HepG2 (cell line): ENCODE data around the gene TBX15. TPM values are rescaled to one million over a fixed set of nuclear protein-coding genes. Genes with fewer than 3 reads are reported as not detected.

Experiments
- ATAC-seq: fragments of 200-7000 bp; cut with Tn5 transposase; 3 replicates; pipeline ENCODE4 v1.9.1; 2020; ENCODE audit warnings: mild to moderate bottlenecking, moderate library complexity
- BruUV-seq: library from RNA; stranded (reverse); fragments of 400-500 nt; replicated peaks from 2 replicates; lab custom pipeline; 2021; lab: Mats Ljungman, UMichigan
- CTCF ChIA-PET: fragments of 300-600 bp; formaldehyde crosslinking; extraction: SDS; loops from one replicate; lab custom pipeline; 2021; ENCODE audit warnings: low total read pairs, inconsistent platforms, low intra/inter-chr PET ratio; lab: Yijun Ruan, JAX
- POLR2A ChIA-PET: fragments of 350-600 bp; sonication (Branson Sonifier 250); formaldehyde crosslinking; loops from one replicate; lab custom pipeline; 2020; ENCODE audit warnings: antibody characterized with exemption, inconsistent platforms; lab: Yijun Ruan, JAX
- DNase-seq: peaks from one replicate; pipeline ENCODE4 v3.0.0-alpha.2; 2015; ENCODE audit warnings: low spot score
- FAIRE-seq: peaks from 3 replicates; lab custom pipeline; 2011; peaks lifted over from hg19 to GRCh38; lab: Jason Lieb, UNC
- H2AFZ ChIP-seq: one replicate; pipeline ENCODE4 v1.6.1; 2011; ENCODE audit warnings: low read length, inconsistent platforms
- H3K27ac ChIP-seq: fragments of 300-600 bp; 3 replicates; pipeline ENCODE4 v1.8.0; 2011; ENCODE audit warnings: mixed run types, mild to moderate bottlenecking, mixed read lengths, low read length, inconsistent platforms; ENCODE audit not compliant: insufficient read depth; ENCODE audit errors: extremely low read length
- H3K27me3 ChIP-seq, 2 experiments: fragments of 200-600 bp in 1 of 2; 2 replicates in 1 of 2; 3 replicates in 1 of 2; pipeline versions ENCODE4 v1.6.0 to v1.8.0; 2011; ENCODE audit warnings: low read length in 2 of 2, mild to moderate bottlenecking in 2 of 2, moderate library complexity in 2 of 2, inconsistent platforms in 1 of 2; ENCODE audit not compliant: insufficient read depth in 2 of 2, control insufficient read depth in 1 of 2
- H3K36me3 ChIP-seq, 2 experiments: fragments of 200-600 bp in 1 of 2; replicated peaks in 1 of 2; 2 replicates in 1 of 2; 3 replicates in 1 of 2; pipeline versions ENCODE4 v1.5.1 to v1.8.0; 2011; ENCODE audit warnings: low read length in 2 of 2, inconsistent platforms in 1 of 2; ENCODE audit not compliant: insufficient read depth in 2 of 2, control insufficient read depth in 1 of 2
- H3K4me1 ChIP-seq: 2 replicates; pipeline ENCODE4 v1.5.1; 2012; ENCODE audit warnings: low read length, inconsistent platforms; ENCODE audit not compliant: insufficient read depth
- H3K4me2 ChIP-seq: 2 replicates; pipeline ENCODE4 v1.6.0; 2011; ENCODE audit warnings: low read depth, low read length, inconsistent platforms
- H3K4me3 ChIP-seq, 3 experiments: fragments of 200-600 bp in 1 of 3; sonication (generic), shearing (Covaris generic) in 1 of 3; replicated peaks in 1 of 3; 2 replicates each; pipeline ENCODE4 v1.5.1; 2011 to 2016; ENCODE audit warnings: low read length in 3 of 3, inconsistent platforms in 2 of 3, low read depth in 2 of 3, mild to moderate bottlenecking in 2 of 3, control low read depth in 1 of 3, mixed read lengths in 1 of 3; ENCODE audit not compliant: insufficient read depth in 1 of 3
- H3K79me2 ChIP-seq: one replicate; pipeline ENCODE4 v1.6.1; 2011; ENCODE audit warnings: low read length, inconsistent platforms; ENCODE audit not compliant: insufficient read depth
- H3K9ac ChIP-seq: 2 replicates; pipeline ENCODE4 v1.6.0; 2011; ENCODE audit warnings: mild to moderate bottlenecking, low read depth, low read length, inconsistent platforms; ENCODE audit not compliant: insufficient read depth
- H3K9me3 ChIP-seq: 2 replicates; pipeline ENCODE4 v1.5.1; 2012; ENCODE audit warnings: mild to moderate bottlenecking, low read length
- H4K20me1 ChIP-seq: 2 replicates; pipeline ENCODE4 v1.6.0; 2011; ENCODE audit warnings: inconsistent platforms, mild to moderate bottlenecking, low read length, moderate library complexity; ENCODE audit not compliant: insufficient read depth
- GLI4 ChIP-seq: sonication (generic); formaldehyde crosslinking; IDR thresholded peaks from 2 replicates; pipeline ENCODE4 v1.5.1; 2020; ENCODE audit warnings: missing genetic modification reagents, mild to moderate bottlenecking, moderate library complexity, borderline replicate concordance
- HNF1B ChIP-seq: sonication (generic); formaldehyde crosslinking; IDR thresholded peaks from 2 replicates; pipeline ENCODE4 v1.5.1; 2020; ENCODE audit warnings: mild to moderate bottlenecking, moderate library complexity, missing genetic modification reagents
- ONECUT2 ChIP-seq: sonication (generic); formaldehyde crosslinking; IDR thresholded peaks from 2 replicates; pipeline ENCODE4 v1.4.0; 2020; ENCODE audit warnings: missing genetic modification reagents
- RFX1 ChIP-seq: fragments of 450-650 bp; IDR thresholded peaks from 2 replicates; pipeline ENCODE4 v1.6.1; 2017
- RXRA ChIP-seq: sonication (generic); formaldehyde crosslinking; IDR thresholded peaks from 2 replicates; pipeline ENCODE4 v1.5.1; 2020; ENCODE audit warnings: missing genetic modification reagents
- ZFP41 ChIP-seq: sonication (generic); formaldehyde crosslinking; IDR thresholded peaks from 2 replicates; pipeline ENCODE4 v1.4.0; 2020; ENCODE audit warnings: mild to moderate bottlenecking, missing genetic modification reagents, borderline replicate concordance
- ZFP62 ChIP-seq: sonication (generic); formaldehyde crosslinking; IDR thresholded peaks from 2 replicates; pipeline ENCODE4 v1.4.0; 2020; ENCODE audit warnings: missing genetic modification reagents
- ZNF232 ChIP-seq: sonication (generic); formaldehyde crosslinking; IDR thresholded peaks from 2 replicates; pipeline ENCODE4 v1.4.0; 2020; ENCODE audit warnings: missing genetic modification reagents, borderline replicate concordance
- ZNF567 ChIP-seq: sonication (generic); formaldehyde crosslinking; IDR thresholded peaks from 2 replicates; pipeline ENCODE4 v1.8.1; 2023; ENCODE audit warnings: mild to moderate bottlenecking, missing genetic modification reagents, borderline replicate concordance
- ZNF607 ChIP-seq: sonication (generic); formaldehyde crosslinking; IDR thresholded peaks from 2 replicates; pipeline ENCODE4 v1.5.1; 2020; ENCODE audit warnings: missing genetic modification reagents, mild to moderate bottlenecking, borderline replicate concordance
- WGBS: methylation state at CpG from one replicate; pipeline ENCODE4 v1.1.6; 2017; ENCODE audit warnings: low lambda C conversion rate; 5-methylcytosine and 5-hydroxymethylcytosine counted together
- in situ Hi-C: cut with HindIII; loops from 2 replicates; pipeline ENCODE4 v1.10.0; 2017; ENCODE audit warnings: low pct_unique_long_range_greater_than_20kb; ENCODE audit not compliant: extremely low pct_ligation_motif_present
- intact Hi-C: fragments of 100-400 bp; cut with micrococcal nuclease; formaldehyde crosslinking; loops from one replicate; pipeline ENCODE4 v1.10.0; 2022; ENCODE audit not compliant: unreplicated experiment
- polyA plus RNA-seq, 8 experiments: library from polyadenylated mRNA; depleted of rRNA in 3 of 8; stranded (reverse) in 7 of 8; unstranded in 1 of 8; fragments of >200 nt; fragmentation: Illumina TruSeq in 4 of 8; extraction: Trizol in 4 of 8; gene quantifications; 2 replicates each; pipeline versions ENCODE4 v1.2.1 to v1.2.3, GENCODE V29; 2011 to 2016; ENCODE audit warnings: low read depth in 4 of 8, missing spikeins in 1 of 8, mixed read lengths in 1 of 8; ENCODE audit not compliant: insufficient read depth in 1 of 8
- total RNA-seq, 5 experiments: library from RNA; depleted of rRNA; stranded (reverse); fragments of >200 nt; fragmentation: Illumina TruSeq; extraction: Trizol; gene quantifications; 2 replicates each; pipeline ENCODE4 v1.2.3, GENCODE V29; 2016; ENCODE audit warnings: low read depth in 1 of 5

The TBX15 gene
- total and polyA plus RNA-seq, 2 of the 13 experiments (the other 11 are each of a cell fraction or from before 2014, with no cell fraction given), result 0.42 to 1.9 TPM

GRCh38 chr1:118982266-118982665 lies 5.9 kb downstream of the TBX15 start:
- H2AFZ ChIP-seq, result no peak overlapping the region
- no peak overlapping the region for H3K27ac ChIP-seq
- BruUV-seq, result no TSS peak
- no peak overlapping the region for H3K4me2 ChIP-seq
- no peaks in the 10 kb centered on the region for H3K79me2 ChIP-seq
- peaks cover 9% of the 10 kb centered on the region; the same call in 1 of the 2 replicates for H3K4me1 ChIP-seq
- ATAC-seq (no peak), FAIRE-seq (no peak), DNase-seq (no peak)
- no peaks in the 10 kb centered on the region for H4K20me1 ChIP-seq
- no peaks in the 10 kb centered on the region for H3K9me3 ChIP-seq
- ChIA-PET POLR2A (no interaction called here), CTCF (no interaction called here)
- WGBS, result 70% methylated on average over 6 of the region's 6 CpGs
- no peak overlapping the region for H3K4me3 ChIP-seq
- no peak overlapping the region for H3K9ac ChIP-seq
- TF ChIP-seq ZNF232 (CRISPR knock-in tag) (no peak), GLI4 (CRISPR knock-in tag) (no peak), ONECUT2 (CRISPR knock-in tag) (no peak), RXRA (CRISPR knock-in tag) (no peak), RFX1 (no peak), ZFP41 (no peak), ZNF567 (CRISPR knock-in tag) (no peak), ZFP62 (CRISPR knock-in tag) (no peak), HNF1B (CRISPR knock-in tag) (no peak), ZNF607 (CRISPR knock-in tag) (no peak)
- in situ Hi-C loops (no loop called here), intact Hi-C loops (no loop called here)
- H3K36me3 ChIP-seq, result no peaks in the 10 kb centered on the region
- no peaks in the 10 kb centered on the region for H3K27me3 ChIP-seq
